ENCODE measurements around the gene GKAP1.
A peak's percentile ranks its signal among the peaks of the same experiment; 100 is the strongest.
"Not testable (repeated sequence)": the region's sequence is repeated elsewhere in the genome, so short reads cannot be mapped to it uniquely, and the experiment has no call there.

The GKAP1 gene

GRCh38 chr9:83728591-83729368 lies 88.8 kb downstream of the GKAP1 start:
- DNase-seq: not testable (repeated sequence)

GRCh38 chr9:83724436-83724835 lies 93.1 kb downstream of the GKAP1 start:
- DNase-seq: no peak

- DNase-seq: no peak
These were observed 94.7 kb downstream of the GKAP1 start for GRCh38 chr9:83722726-83723495.

- DNase-seq: no peak
These were observed 96.1 kb downstream of the GKAP1 start for GRCh38 chr9:83721509-83721908.

- DNase-seq: no peak
These were observed 101.8 kb downstream of the GKAP1 start for GRCh38 chr9:83715794-83716193.

- DNase-seq: no peak
These were observed 102.3 kb downstream of the GKAP1 start for GRCh38 chr9:83715221-83715620.

- no peak for DNase-seq
These were observed 103.2 kb downstream of the GKAP1 start for GRCh38 chr9:83714329-83714728.

GRCh38 chr9:83708515-83709158 lies 108.9 kb downstream of the GKAP1 start:
- peak; percentile 40 for DNase-seq

GRCh38 chr9:83707768-83708514 lies 109.6 kb downstream of the GKAP1 start, which contains the start of gene UBQLN1:
Gene UBQLN1 (minus strand): TSS chr9:83707958. CDS start chr9:83707679, 279 bp downstream.
- DNase-seq: peak; percentile 91

- DNase-seq: no peak
These were observed 110.1 kb downstream of the GKAP1 start for GRCh38 chr9:83707518-83707767.

GRCh38 chr9:83706676-83707517 lies 110.7 kb downstream of the GKAP1 start:
- peak; percentile 42 for DNase-seq

- not testable (repeated sequence) for DNase-seq
These were observed 112.3 kb downstream of the GKAP1 start for GRCh38 chr9:83705219-83705651.

- DNase-seq: no peak
These were observed 115.8 kb downstream of the GKAP1 start for GRCh38 chr9:83701769-83702168.

GRCh38 chr9:83701286-83701685 lies 116.3 kb downstream of the GKAP1 start:
- DNase-seq: no peak

- DNase-seq: no peak
These were observed 118.0 kb downstream of the GKAP1 start for GRCh38 chr9:83699615-83700014.

- DNase-seq: no peak
These were observed 118.5 kb downstream of the GKAP1 start for GRCh38 chr9:83698976-83699585.

- DNase-seq: no peak
These were observed 126.1 kb downstream of the GKAP1 start for GRCh38 chr9:83691492-83691891.

Measured in effector CD4-positive, alpha-beta T cell (primary cell).